Keratinocyte (primary cell): Measurements from ENCODE around the gene ADGRF1. TPM values are rescaled to one million over a fixed set of nuclear protein-coding genes. Genes with fewer than 3 reads are reported as not detected.

ENCODE experiments used
- DNase-seq: peaks from one replicate; pipeline ENCODE4 v3.0.0-alpha.2; 2011; ENCODE audit warnings: low read depth, missing footprints, low spot score
- FAIRE-seq: peaks from 2 replicates; lab custom pipeline; 2011; peaks lifted over from hg19 to GRCh38; lab: Jason Lieb, UNC
- H2AFZ ChIP-seq: 2 replicates; pipeline ENCODE4 v1.6.0; 2012; ENCODE audit warnings: low read length, control low read depth, inconsistent platforms; ENCODE audit not compliant: control insufficient read depth
- H3K27ac ChIP-seq: 2 replicates; pipeline ENCODE4 v1.5.1; 2011; ENCODE audit warnings: low read length; ENCODE audit not compliant: control insufficient read depth, insufficient read depth
- H3K27me3 ChIP-seq: 3 replicates; pipeline ENCODE4 v1.6.0; 2011; ENCODE audit warnings: low read length; ENCODE audit not compliant: control insufficient read depth, insufficient read depth; ENCODE audit errors: extremely low read depth
- H3K36me3 ChIP-seq, 2 experiments: 2 replicates in 1 of 2; 3 replicates in 1 of 2; pipeline ENCODE4 v1.5.1; 2011; ENCODE audit warnings: low read length in 2 of 2, mild to moderate bottlenecking in 1 of 2; ENCODE audit not compliant: control insufficient read depth in 2 of 2, insufficient read depth in 2 of 2; ENCODE audit errors: extremely low read depth in 1 of 2
- H3K4me1 ChIP-seq: 3 replicates; pipeline ENCODE4 v1.5.1; 2011; ENCODE audit warnings: low read length; ENCODE audit not compliant: control insufficient read depth, insufficient read depth; ENCODE audit errors: extremely low read depth
- H3K4me2 ChIP-seq: 3 replicates; pipeline ENCODE4 v1.6.0; 2011; ENCODE audit warnings: low read depth, low read length; ENCODE audit not compliant: control insufficient read depth, insufficient read depth; ENCODE audit errors: extremely low read depth
- H3K4me3 ChIP-seq, 3 experiments: fragments of 200-600 bp in 1 of 3; sonication (generic) in 1 of 3; 2 replicates in 2 of 3; 3 replicates in 1 of 3; pipeline ENCODE4 v1.5.1; 2011 to 2016; ENCODE audit warnings: low read length in 3 of 3, mild to moderate bottlenecking in 3 of 3, control low read depth in 2 of 3, inconsistent platforms in 1 of 3, low read depth in 1 of 3, mixed read lengths in 1 of 3, mixed run types in 1 of 3, moderate library complexity in 1 of 3; ENCODE audit not compliant: control insufficient read depth in 2 of 3, insufficient read depth in 2 of 3; ENCODE audit errors: extremely low read depth in 1 of 3
- H3K79me2 ChIP-seq: 2 replicates; pipeline ENCODE4 v1.6.0; 2012; ENCODE audit warnings: low read length; ENCODE audit not compliant: control insufficient read depth, insufficient read depth
- H3K9ac ChIP-seq: 3 replicates; pipeline ENCODE4 v1.6.0; 2011; ENCODE audit warnings: low read length; ENCODE audit not compliant: control insufficient read depth, insufficient read depth; ENCODE audit errors: extremely low read depth
- H3K9me1 ChIP-seq: 3 replicates; pipeline ENCODE4 v1.6.0; 2011; ENCODE audit warnings: low read length; ENCODE audit not compliant: control insufficient read depth, insufficient read depth; ENCODE audit errors: extremely low read depth
- H3K9me3 ChIP-seq: 2 replicates; pipeline ENCODE4 v1.5.1; 2012; ENCODE audit warnings: low read depth, low read length; ENCODE audit not compliant: control insufficient read depth
- H4K20me1 ChIP-seq: 3 replicates; pipeline ENCODE4 v1.6.0; 2011; ENCODE audit warnings: low read length; ENCODE audit not compliant: control insufficient read depth, insufficient read depth; ENCODE audit errors: extremely low read depth
- EZH2 ChIP-seq: IDR thresholded peaks from one replicate; pipeline ENCODE4 v1.6.1; 2012; ENCODE audit warnings: inconsistent platforms, mild to moderate bottlenecking, low read length, moderate library complexity
- dilution Hi-C: fragments of 300-500 bp; cut with MboI; formaldehyde crosslinking; loops from one replicate; pipeline ENCODE4 v1.7.0; 2020; ENCODE audit warnings: low sequenced_read_pairs; ENCODE audit not compliant: extremely low pct_ligation_motif_present
- polyA plus RNA-seq, 5 experiments: library from polyadenylated mRNA; depleted of rRNA in 3 of 5; stranded (reverse) in 3 of 5; stranded (forward) in 1 of 5; unstranded in 1 of 5; fragments of >200 nt; gene quantifications; 1 replicate in 1 of 5; 2 replicates in 3 of 5; 3 replicates in 1 of 5; pipeline versions ENCODE4 v1.2.1 to v1.2.3, GENCODE V29; 2011 to 2012; ENCODE audit warnings: missing spikeins in 2 of 5, low read depth in 1 of 5, low replicate concordance in 1 of 5
- TF ChIP-seq, protein P1 (sequence below), 3 experiments: IDR thresholded peaks in 1 of 3; conservative IDR thresholded peaks in 1 of 3; optimal IDR thresholded peaks in 1 of 3; 2 replicates in 2 of 3; 3 replicates in 1 of 3; pipeline versions ENCODE3 to v1.5.1; 2011; ENCODE audit warnings: low read length in 3 of 3, mild to moderate bottlenecking in 3 of 3, moderate library complexity in 2 of 3, control low read depth in 1 of 3, inconsistent platforms in 1 of 3; ENCODE audit not compliant: insufficient read depth in 2 of 3; ENCODE audit errors: extremely low read depth in 1 of 3

The ADGRF1 gene
- polyA plus RNA-seq, 1 donor (not counting 4 experiments of a cell fraction or from before 2014, with no cell fraction given), result 43.9 TPM

DNA sequence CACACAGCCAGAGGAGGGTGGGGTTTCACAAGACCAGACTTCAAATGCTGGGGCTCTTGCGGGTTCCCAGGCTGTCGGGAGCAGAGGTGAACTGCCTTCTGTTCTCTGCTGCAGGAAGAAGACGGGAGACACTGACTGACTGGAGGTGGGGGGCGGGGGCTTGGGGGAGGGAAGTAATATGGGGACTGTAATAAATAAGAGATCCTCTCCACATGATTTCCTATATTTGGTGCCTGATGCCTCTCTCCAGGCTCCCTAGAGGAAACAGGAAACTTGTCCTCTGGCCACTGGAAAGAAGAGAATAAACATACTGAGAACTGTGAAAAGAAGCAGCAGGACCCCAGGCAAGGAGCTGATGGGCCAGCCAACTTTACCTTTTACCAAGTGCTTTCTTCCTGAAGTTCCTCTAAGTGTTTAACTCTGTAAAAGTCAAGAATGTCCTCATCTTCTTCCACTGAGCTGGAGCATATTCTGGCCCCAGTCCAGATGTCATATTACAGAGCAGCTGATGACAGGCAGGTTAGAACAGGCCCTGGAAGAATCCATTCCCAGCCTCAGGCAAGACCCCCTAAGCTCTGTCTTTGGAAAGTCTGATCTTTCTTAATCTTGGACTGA, 87.2 kb downstream of the ADGRF1 start:
- dilution Hi-C loops, result no loop called here
- no peaks in the 10 kb centered on the region for H3K79me2 ChIP-seq
- no peaks in the 10 kb centered on the region for H3K27me3 ChIP-seq
- peak; percentile 67 for FAIRE-seq
- H3K9me1 ChIP-seq, result no peaks in the 10 kb centered on the region
- H3K4me3 ChIP-seq, result no peak overlapping the region
- no peaks in the 10 kb centered on the region for H3K9me3 ChIP-seq
- H4K20me1 ChIP-seq, result no peaks in the 10 kb centered on the region
- H3K4me1 ChIP-seq, result peaks cover 10% of the 10 kb centered on the region
- H2AFZ ChIP-seq, result no peak overlapping the region
- peak; percentile 49 for DNase-seq
- H3K27ac ChIP-seq, result no peak overlapping the region
- TF ChIP-seq, protein P1, sequence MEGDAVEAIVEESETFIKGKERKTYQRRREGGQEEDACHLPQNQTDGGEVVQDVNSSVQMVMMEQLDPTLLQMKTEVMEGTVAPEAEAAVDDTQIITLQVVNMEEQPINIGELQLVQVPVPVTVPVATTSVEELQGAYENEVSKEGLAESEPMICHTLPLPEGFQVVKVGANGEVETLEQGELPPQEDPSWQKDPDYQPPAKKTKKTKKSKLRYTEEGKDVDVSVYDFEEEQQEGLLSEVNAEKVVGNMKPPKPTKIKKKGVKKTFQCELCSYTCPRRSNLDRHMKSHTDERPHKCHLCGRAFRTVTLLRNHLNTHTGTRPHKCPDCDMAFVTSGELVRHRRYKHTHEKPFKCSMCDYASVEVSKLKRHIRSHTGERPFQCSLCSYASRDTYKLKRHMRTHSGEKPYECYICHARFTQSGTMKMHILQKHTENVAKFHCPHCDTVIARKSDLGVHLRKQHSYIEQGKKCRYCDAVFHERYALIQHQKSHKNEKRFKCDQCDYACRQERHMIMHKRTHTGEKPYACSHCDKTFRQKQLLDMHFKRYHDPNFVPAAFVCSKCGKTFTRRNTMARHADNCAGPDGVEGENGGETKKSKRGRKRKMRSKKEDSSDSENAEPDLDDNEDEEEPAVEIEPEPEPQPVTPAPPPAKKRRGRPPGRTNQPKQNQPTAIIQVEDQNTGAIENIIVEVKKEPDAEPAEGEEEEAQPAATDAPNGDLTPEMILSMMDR (optimal IDR thresholded peaks at IDR 0.05 in 1 of 3, IDR thresholded peaks at IDR 0.05 in 1 of 3, conservative IDR thresholded peaks at IDR 0.05 in 1 of 3; ENCODE audit: extremely low read depth in 1 of 3, insufficient read depth in 2 of 3, low read length in 3 of 3), result no peak
- no peak for TF ChIP-seq EZH2
- H3K36me3 ChIP-seq, result no peaks in the 10 kb centered on the region
- no peak overlapping the region for H3K9ac ChIP-seq
- H3K4me2 ChIP-seq, result peak overlapping the region; percentile 40

DNA sequence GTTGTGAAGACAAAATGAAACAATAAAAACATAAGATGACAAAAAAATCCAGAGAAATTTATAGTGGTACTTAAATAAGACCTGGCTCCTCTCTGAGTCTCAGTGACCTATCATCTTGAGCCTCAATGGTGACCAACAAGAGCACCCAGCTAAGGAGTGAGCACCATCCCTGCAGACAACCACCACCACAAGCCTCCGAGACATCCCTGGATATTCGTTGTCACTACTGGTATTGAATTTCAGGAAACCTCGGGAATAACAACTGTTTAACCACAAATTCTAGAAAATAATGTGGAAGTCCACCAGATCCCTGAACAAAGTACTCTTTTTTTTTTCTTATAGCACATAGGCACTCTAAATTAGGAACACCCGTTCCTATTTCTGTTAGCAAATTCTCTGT, 88.2 kb downstream of the ADGRF1 start:
- Histone ChIP-seq H3K9me3 (no peaks in the 10 kb centered on the region), H3K4me1 (peaks cover 10% of the 10 kb centered on the region), H3K36me3 (no peaks in the 10 kb centered on the region), H4K20me1 (no peaks in the 10 kb centered on the region), H3K79me2 (no peaks in the 10 kb centered on the region), H3K27ac (no peak overlapping the region), H3K4me3 (no peak overlapping the region), H3K9ac (no peak overlapping the region), H2AFZ (no peak overlapping the region), H3K4me2 (no peak overlapping the region), H3K9me1 (no peaks in the 10 kb centered on the region), H3K27me3 (no peaks in the 10 kb centered on the region)
- dilution Hi-C loops, result no loop called here
- DNase-seq, result no peak
- no peak for FAIRE-seq
- no peak for TF ChIP-seq EZH2
- TF ChIP-seq, protein P1 (optimal IDR thresholded peaks at IDR 0.05 in 1 of 3, IDR thresholded peaks at IDR 0.05 in 1 of 3, conservative IDR thresholded peaks at IDR 0.05 in 1 of 3; ENCODE audit: extremely low read depth in 1 of 3, insufficient read depth in 2 of 3, low read length in 3 of 3), result no peak
